Pulmonary artery endothelial cell (primary cell): ENCODE measurements around the gene AP1S1. TPM values are rescaled to one million over a fixed set of nuclear protein-coding genes. Genes with fewer than 3 reads are reported as not detected.
A peak's percentile ranks its signal among the peaks of the same experiment; 100 is the strongest.

Source experiments
- DNase-seq: peaks from one replicate; pipeline ENCODE4 v3.0.0-alpha.2; 2011; ENCODE audit warnings: low read depth, low spot score
- total RNA-seq: library from RNA; depleted of rRNA; stranded (reverse); fragments of >200 nt; gene quantifications from 2 replicates; pipeline ENCODE4 v1.2.3, GENCODE V29; 2014

The AP1S1 gene
- total RNA-seq, 1 donor from 2014 or later = 225 TPM

DNA sequence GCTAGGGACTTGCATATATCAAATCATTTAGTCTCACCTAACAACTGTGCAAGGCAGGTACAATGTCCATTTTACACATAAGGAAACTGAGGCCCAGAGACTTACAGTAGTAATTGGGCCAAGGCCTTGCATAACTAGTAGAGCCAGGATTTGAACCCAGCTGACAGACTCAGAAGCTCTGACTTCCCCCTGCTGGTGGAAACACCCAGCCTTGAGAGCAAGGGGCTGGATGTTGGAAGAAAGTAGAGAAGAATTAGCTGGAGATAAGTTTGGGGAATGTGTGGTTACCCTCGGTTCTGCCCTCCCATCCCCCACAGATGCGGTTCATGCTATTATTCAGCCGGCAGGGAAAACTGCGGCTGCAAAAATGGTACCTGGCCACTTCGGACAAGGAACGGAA is 2.0 kb downstream of the AP1S1 start:
- no peak for DNase-seq

DNA sequence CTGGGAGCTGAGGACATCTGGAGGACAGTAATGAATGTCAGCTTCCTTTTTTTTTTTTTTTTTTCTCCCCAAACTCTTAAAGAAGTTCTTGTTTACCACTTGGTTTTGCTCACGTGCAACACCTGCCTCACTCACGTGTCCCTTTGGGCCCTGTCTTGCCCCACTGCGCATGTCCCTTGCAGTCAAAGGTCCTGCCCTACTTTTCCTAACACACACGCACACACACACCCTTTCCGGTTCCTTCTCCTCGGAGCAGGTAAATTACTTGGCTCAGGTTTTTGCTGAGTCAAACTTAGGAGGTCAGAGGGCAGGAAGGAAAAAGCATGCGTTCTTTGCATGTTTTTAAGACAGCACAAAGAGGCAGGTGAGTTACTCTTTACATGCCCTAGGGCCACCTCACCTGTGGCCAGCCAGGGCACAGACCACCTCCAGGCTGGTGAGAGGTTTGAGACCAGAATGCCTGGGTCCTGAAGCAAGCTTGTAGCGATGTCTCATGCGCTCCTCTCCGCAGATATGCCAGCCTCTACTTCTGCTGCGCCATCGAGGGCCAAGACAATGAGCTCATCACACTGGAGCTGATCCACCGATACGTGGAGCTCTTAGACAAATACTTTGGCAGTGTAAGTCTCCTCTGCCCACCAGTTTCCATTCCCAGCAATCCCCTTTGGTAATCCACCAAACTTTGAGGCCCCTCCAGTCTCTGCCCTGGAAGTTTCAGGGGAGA is 2.8 kb downstream of the AP1S1 start:
- no peak for DNase-seq

DNA sequence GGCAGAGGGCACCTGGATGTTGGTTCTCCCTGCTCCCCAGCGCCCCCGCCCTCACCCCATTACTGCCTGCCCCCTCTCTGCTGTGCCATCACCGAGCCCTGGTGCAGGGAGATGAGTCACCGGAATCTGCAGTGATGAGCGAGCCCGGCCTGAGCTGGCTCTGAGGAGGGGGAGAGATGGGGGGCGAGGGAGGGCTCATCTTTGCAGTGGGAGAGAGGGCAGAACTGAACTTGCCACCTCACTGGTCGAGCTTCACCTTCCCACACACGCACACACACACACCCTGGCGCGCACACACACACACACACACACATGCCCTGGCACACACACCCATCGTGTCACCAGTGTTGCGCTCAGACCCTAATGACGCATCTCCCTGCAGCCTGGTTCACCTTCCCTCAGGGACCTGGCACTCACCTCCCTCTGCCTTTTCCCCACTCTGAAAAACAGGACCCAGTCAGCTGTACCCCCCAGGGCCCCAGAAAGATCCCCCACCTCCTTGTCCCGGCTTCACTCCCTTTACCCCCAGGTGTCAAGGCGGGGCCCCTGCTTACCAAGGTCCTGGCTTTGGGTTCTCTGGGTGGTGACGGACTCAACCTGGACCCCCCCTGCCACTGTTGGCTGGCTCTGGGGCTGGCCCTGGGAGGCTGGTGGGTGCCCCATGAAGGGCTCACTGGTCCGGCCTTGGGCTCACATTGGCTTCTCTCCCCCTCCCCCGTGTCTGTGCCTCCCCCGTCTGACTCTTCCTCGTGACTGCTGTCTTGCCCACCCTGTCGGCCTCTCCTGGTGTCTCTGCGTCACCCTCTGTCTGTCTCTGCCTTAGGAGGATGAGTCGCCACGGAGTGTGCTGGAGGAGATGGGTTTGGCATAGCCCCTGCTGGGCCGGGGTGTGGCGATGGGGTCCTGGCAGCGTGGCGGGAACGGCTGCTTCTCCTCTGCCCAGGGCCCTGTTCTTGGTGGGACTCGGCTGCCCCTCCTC is 5.7 kb downstream of the AP1S1 start:
- no peak for DNase-seq

DNA sequence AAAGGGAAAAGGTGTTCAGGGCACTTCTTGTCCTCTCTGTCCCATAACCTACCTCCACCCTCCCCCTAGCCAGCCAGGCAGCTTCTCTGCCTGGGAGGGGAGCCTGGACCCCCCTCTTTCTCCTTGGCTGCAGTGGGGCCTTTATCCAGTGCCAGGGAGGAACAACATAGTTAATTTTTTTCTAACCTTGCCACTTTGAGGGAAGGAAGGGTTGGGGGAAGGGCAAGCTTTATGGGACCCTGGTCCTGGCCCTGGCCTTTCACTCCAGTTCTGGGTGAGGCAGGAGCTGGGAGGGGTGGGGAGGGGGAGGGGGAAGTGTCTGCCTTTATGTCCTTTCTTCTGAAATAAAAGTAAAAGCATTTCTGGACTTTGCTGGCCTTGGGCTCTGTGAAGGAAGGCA is 6.6 kb downstream of the AP1S1 start:
- no peak for DNase-seq

DNA sequence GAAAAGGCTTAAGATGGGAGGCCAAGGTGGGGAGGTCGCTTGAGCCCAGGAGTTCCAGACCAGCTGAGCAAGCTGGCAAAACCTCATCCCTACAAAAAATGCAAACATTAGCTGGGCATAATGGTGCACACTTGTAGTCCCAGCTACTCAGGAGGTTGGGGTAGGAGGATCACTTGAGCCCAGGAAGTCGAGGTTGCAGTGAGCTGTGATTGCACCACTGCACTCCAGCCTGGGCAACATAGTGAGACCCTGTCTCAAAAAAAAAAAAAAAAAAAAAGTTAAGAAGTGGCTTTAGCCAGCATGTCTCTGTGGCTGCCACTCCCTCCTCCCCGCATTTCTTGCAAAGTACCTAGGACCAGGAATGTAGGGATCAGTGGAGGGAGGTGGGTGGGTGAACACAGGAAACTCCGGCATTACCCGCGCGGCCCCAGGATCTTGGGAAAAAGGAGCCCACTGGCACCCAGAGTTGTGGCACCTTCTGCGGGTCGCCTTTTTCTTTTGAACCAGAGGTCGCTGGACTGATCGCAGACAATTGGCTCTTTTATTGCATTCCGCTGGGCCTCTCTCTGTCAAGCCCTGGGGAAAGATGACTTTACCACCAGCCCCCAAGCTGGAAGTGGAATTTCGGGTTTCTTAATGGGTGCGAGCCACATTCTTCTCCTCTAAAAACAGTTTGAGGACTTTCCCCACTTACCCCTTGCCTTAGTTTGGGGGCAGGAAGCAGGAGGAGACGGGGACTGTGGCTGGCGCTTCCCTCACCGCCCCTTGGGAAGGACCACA is 7.6 kb downstream of the AP1S1 start:
- DNase-seq = no peak

DNA sequence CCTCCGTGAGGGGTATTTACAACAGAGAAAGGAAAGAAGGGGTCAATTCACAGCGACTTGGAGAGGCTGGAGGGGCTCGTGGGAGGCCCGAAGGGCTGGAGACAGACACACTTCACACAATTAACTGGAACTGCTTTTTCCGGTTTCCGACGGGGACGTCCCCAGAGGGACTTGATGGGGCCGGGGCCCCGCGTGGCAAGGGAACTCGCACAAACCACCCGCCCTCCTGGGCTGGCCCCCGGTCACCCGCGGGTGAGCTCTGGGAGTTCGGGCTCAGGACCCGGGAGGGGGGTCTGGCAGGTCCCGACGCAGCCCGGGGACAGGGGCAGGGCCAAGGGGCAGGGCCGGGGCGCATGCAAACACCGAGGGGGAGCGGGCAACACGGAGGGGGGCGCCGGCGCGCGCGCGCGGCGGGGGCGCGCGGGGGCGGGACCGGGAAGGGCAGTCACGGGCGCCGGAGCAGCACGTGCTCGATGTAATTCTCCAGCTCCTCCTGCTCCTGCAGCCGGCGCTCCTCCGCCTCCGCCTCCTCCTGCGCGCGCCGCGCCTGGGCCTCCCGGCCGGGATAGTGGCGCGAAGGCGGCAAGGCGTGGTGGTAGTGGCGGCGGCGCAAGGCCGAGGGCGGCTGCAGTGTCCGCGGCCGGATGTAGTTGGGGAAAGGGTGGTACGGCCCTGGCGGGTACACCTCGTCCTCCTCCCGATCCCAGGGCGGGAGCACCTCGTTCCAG is 8.4 kb downstream of the AP1S1 start:
- DNase-seq = no peak

DNA sequence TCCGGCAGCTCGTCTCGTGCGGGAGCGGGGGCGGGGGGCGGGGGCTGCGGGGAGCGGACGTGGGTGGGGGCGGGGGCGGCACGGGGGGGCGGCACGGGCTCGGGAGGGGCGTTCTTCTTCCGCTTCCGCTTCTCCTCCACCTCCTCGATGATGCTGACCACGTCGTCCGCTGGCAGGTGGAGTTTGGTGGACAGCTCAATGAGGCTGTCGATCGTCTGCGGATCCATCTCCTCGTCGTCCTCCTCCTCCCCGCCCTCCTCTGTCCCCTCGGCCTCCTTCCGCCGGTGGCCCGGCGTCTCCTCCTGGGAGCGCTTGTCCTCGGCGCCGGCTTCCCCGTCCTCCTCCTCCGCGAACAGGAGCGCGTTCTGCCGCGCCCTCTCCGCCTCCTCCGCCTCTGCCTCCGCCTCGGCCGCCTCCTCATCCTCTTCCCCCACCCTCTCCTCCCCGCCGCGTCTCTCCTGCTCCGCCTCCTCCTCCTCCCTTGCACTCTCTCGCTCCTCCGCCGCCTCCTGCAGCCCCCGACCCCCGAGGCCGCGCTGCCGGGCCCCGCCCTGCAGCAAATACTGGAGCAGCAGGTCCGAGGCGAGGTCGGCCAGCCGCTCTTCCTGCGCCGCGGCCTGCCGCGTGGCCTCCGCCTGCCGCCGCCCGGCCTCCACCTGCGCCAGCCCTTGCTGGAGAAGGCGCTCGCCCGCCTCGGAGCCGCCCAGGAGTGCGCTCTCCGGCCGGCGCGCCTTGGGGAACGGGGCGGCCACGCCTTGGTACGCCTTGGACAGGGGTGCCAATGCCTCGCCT is 9.2 kb downstream of the AP1S1 start:
- no peak for DNase-seq

DNA sequence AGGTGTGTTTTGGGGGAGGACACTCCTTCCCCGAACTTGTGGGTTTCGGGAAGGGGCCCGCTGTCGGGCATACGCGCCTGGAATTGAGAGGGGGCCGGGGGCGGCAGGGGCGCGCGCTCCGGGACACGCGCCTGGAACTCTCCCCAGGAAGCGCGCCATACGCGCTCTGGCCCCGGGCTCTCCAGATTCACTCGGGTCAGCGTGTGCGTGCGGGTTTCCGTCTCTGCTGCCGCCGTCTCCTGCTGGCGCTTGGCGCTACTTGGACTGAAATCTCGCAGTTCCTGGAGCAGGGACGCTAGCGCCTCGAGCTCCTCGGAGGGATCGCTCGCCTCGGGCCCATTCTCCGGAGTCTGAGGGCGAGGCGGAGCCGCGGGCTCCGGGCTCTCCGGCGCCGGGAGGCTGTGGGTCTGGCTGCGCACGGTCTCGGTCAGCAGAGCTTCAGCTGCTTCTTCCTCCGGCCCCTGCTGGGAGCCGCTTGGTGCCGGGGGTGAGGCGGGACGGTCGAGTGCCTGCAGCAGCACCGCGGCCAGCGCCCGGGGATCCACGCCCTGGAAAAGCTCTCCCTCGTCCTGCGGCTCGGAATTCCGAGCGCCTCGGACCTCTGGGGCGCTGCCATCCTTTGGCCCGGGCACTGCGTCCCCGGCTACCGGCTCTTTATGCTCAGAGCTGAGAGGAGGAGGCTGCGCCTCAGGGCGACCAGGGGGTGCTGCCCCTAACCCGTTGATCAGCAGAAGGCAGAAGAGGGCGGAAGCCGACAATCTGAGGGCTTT is 10.0 kb downstream of the AP1S1 start:
- no peak for DNase-seq

DNA sequence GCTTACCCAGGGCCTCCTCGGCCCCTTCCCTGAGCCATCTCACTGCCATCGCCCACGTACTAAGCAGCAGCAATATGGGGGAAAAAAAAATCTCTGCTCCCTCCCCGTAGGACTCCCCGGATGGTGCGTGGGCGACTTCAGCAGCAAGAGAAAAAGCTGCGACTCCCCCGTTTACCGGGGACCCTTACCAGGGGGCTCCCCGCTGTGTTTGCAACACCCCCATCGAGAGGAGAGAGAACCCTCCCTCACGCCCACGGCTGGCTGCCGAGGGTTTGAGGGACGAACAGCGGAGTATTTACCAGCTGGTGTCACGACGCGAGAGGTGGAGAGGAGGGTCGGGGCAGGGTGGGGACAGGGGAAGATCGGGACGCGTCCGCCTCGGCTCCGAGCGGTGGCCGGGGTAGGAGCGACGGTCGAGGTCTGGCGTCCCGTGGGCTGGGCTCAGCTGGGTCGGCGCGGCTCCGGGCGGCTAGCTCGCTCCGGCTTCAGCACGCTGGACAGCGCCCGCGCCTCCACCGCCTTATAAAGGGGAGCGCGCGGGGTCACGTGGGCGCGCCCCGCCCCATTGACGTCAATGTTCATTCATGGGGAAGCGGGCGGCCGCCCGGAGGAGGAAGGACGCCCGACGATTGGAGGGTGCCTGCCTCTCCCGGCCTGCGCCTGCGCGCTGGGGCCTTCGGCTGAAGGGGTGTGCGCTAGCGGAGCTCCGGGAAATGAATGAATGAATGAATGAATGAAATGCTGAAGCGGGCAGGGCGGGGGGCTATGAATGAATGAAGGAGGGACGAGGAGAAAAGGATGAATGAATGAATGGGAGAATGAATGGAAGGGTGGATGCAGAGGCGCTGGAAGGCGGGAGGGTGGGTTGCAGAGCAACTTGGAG is 11.0 kb downstream of the AP1S1 start, which contains the start of gene VGF:
Gene VGF, minus strand, starts transcription at position 495 of the 883 bp plus-strand sequence. CDS start 726 bp downstream, outside the sequence.
- DNase-seq = peak; percentile 67

DNA sequence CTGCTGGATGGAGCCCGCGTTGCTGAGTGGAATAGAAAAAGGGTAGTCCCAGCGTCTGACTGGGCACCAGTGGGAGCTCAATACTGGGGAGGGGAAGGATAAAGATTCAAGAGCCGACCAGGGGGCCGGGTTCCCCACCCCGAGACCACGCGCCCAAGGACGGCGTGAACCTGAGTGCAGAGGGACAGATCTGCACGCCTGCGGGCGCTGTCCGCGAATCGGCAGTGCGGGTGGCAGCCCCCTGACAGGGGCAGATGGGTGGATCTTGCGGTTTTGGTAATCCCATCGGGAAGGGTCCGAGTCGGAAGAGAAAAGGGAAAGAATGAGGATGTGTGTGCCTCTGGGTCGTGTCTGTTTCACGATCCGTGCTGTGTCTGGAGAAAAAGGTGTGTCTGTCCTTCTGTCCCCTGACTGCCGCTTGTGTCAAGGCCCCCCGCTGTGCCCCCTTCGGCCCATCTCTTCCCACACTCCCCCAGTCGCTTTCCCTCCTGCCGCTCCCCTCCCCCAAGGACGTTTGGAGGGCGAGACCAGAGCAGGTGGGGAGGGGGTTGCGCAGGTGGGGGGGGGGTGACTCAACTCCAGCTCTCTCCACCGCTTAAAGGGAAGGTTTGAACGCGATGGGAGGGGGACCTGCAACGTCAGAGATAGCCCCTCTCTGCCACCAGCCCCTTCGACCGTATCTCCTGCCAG is 11.8 kb downstream of the AP1S1 start:
- DNase-seq = no peak

DNA sequence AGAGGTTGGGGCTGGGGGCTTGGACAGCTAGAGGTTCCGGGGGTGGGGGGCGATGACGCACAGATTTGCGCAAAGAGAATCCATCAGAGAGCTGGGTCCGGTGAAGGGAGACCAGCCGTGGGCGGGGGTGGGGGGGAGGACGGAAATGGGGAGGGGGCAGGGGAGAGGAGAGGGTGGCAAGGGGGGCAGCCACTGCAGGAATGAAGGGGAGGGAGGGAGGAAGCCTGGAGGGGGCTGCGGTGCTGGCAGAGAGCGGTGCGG is 12.3 kb downstream of the AP1S1 start:
- DNase-seq = no peak

DNA sequence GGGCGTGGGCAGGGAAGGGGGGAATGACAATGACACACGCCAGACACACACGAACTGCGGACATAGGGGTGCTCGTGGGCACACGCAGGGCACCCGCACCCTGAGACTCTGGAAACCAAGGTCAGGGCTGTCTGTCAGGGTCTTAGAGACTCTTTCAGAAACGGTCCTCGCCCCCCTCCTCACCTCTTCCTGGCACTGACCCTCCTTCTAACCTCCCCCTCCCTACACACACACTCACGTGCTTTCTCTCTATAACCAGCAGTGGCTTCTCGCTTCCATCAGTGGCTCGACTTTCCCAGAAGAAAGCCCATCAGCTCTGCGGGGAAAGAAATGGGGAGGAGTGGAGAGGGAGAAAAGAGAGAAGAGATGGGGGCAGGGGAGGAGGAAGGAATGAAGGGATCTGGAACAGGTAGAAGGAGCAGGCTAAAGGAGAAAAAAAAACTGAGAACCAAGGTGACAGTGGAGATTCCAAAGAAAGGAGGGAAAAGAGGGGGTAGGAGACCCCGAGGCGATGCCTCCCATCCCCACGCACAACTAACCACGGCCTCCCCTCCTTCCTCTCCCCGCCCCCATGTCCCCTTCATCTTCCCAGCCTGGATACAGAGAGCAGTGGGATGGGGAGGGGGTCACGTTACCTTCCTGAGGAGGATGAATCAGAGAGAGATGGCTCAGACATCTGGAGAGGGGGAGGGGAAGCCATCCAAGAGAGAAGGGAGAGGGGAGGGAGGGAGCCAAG is 12.8 kb downstream of the AP1S1 start:
- DNase-seq = no peak

DNA sequence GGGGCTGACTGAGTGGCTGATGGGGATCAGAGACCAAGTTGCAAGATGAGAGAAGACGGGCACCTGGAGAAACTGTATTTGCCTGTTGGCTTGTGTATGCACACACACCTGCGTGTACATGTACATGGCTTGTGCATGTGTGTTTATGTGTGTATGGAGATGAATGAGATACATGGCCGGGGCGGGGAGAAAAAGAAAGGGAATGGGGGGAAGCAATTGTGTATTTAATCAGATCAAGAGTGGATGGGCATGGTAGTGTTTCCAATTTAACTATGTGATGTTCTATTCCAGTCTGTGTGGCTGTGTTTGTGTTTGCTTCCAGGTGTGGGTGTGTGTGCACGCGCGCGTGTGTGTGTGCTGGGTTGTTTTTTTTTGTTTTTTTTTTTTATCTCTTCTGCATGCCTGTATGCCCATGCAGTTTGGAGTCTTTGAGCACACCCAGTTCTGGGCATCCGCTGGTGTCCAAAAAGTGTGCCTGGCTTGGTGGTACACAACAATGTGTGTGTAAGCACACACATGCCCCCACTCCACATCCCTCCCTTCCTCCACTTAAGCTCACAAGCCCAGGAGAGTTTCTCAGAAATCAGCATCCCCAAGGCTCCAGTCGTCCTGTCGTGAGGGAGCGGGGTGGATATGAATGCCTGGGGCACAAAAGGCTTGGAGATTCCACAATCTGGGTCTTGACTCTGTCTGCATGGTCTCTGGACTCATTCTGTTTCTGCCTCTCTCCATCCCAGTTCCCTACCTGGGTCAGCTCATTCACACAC is 13.6 kb downstream of the AP1S1 start:
- no peak for DNase-seq

DNA sequence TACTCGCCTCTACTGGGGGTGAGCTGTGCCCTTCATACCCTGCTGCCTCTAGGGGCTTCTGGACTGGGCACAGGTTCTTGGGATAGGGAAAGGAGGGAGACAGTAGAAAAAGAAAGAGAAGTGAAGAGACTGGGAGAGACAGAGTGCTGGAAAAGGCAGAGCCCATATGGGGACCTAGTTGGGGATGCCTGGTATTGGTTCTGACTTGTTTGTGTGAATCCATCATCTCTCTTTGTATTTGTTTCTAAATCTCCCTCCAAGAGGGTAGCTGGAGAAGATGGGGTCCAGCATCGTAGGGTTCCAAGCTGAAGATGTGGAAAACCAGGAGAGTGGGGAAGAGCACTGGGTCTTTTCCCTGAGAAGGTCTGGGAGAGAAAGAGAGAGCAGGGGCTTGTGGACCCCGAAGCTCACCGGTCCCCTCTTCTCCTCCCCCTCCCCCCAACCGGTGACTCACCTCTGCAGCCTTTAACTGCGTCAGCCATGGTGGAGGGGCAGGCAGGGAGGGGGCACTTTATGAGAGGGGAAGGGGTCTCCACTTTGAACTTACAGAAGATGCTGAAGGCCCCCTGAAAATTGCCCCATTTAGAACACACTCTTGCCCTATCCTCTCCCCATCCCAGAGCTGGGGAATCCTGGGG is 14.3 kb downstream of the AP1S1 start:
- no peak for DNase-seq

DNA sequence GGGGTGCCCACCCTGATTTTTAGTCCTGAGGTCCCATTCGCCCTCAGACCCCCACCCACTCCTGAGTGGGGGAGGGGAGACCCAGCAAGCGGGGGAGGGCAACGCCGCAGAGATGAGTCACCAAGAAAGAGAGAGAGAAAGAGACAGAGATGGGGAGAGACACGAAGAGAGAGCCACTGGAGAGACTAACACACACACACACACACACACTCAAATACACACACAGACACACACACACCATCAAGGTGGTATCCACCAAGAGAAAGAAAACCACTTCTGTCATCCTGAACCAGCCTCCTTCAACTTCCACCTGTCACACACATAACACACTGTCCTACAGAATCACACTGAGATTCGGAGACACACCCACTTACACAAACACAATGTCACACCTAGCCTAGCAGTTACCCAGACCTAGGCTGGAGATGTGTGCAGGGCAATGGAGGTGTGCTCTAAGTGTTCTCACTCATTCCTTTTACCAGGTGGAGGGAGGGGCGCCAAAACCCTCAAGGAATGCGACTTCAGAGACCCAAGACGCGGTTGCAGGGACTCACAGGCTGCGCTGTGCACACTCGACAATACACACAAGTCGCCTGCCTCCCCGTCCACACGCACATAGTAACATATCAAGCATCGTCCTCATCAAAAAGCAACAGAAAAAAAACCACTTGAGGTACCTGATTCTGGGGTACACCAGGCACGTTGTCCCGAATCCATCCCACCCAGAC is 15.0 kb downstream of the AP1S1 start:
- no peak for DNase-seq
